HG03175 (cell line): ENCODE results near the gene SCAF4.
"Not testable (repeated sequence)": the region's sequence is repeated elsewhere in the genome, so short reads cannot be mapped to it uniquely, and the experiment has no call there.

Experiments
- ATAC-seq: cut with Tn5 transposase; IDR thresholded peaks from one replicate; pipeline ENCODE4 v1.9.1; 2021; ENCODE audit warnings: mild to moderate bottlenecking, moderate library complexity; ENCODE audit not compliant: unreplicated experiment

SCAF4 gene

GRCh38 chr21:31654821-31655580 lies 76.9 kb downstream of the SCAF4 start:
- not testable (repeated sequence) for ATAC-seq

- no peak for ATAC-seq
Measured at GRCh38 chr21:31654340-31654739, 77.6 kb downstream of the SCAF4 start.

DNA sequence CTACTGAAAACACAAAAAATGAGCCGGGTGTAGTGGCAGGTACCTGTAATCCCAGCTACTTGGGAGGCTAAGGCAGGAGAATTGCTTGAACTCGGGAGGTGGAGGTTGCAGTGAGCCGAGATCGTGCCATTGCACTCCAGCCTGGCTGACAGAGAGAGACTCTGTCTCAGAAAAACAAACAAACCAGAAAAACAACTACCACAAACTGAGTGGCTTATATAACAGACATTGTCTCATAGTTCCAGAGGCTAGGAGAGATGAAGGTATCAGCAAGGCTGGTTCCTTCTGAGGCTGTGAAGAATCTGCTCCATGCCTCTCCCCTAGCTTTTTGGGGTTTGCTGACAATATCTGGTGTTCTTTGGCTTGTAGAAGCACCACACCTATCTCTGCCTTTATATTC lies 80.4 kb downstream of the SCAF4 start:
- ATAC-seq = not testable (repeated sequence)

- ATAC-seq = no peak
Measured at GRCh38 chr21:31650930-31651329, 81.0 kb downstream of the SCAF4 start.

DNA sequence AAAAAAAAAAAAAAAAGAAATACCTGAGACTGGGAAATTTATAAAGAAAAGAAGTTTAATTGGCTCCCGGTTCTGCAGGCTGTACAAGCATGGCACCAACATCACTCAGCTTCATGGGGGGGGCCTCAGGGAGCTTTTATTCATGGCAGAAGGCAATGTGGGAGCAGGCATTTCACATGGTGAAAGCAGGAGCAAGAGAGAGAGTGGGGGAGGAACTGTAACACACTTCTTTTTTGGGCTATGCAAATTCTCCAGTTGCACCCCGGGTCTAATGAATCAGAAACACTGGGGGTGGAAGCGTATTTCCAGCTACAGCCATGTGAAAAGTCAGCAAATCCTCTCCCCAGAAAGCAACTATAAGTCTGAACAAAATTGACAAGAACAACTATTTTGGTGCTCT lies 84.3 kb downstream of the SCAF4 start:
- no peak for ATAC-seq

- ATAC-seq = no peak
Measured at GRCh38 chr21:31644643-31645042, 87.3 kb downstream of the SCAF4 start.

GRCh38 chr21:31641416-31641922 lies 90.4 kb downstream of the SCAF4 start:
- ATAC-seq = no peak

GRCh38 chr21:31636874-31637273 lies 95.0 kb downstream of the SCAF4 start:
- no peak for ATAC-seq

DNA sequence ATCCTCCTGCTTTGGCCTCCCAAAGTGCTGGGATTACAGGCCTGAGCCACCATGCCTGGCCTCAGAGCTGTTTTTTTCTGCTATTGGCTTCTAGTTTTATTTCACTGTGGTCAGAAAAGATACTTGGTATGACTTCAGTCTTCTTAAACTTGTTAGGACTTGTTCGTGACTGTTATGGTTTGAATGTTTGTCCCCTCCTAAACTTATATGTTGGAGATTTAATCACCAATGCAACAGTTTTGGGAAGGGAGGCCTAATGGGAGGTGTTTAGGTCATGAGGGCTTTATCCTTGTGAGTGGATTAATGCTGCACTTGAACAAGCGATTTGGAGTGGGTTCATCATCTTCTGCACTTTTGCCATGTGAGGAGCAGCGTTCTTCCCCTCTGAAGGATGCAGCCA lies 96.9 kb downstream of the SCAF4 start:
- no peak for ATAC-seq

DNA sequence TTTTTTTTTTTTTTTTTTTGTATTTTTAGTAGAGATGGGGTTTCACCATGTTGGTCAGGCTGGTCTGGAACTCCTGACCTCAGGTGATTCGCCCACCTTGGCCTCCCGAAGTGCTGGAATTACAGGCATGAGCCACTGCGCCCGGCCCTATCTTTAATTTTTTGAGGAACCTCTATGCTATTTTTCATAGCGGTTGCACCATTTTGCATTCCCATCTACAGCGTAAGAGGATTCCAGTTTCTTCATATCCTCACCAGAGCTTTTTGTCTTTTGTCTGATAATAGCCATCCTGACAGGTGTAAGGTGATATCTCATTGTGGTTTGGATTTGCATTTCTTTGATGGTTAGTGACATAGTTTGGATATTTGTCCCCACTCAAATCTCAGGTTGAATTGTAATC lies 100.0 kb downstream of the SCAF4 start:
- ATAC-seq = not testable (repeated sequence)

DNA sequence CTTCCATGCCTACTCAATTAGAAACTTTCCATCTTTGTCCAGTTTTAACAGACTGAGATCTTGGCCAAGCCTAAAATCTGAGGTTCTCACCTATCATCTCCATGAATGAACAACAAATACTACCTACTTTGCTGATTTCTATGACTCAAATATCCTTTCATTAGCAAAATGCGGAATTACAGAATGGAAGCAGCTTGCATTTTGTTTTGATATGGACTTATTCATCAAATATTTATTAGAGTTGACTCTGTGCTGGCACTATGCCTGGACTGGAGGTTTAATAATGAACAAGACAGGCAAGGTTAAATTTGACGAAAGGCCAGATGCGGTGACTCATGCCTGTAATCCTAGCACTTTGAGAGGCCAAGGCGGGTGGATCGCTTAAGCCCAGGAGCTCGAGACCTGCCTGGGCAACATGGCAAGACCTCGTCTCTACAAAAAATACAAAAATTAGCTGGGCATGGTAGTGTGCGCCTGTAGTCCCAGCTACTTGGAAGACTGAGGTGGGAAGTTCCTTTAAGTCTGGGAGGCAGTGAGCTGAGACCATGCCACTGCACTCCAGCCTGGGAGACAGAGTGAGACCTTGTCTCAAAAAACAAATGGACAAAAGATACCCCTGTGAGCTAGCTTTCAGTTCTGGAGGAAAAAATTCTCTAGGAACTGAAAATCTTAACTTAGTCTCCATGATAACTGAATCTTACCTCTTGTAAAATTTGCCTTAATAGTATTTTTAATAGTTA lies 101.8 kb downstream of the SCAF4 start:
- no peak for ATAC-seq

- ATAC-seq = no peak
Measured at GRCh38 chr21:31624961-31625491, 106.9 kb downstream of the SCAF4 start.

- no peak for ATAC-seq
Measured at GRCh38 chr21:31624181-31624580, 107.7 kb downstream of the SCAF4 start.

- ATAC-seq = no peak
Measured at GRCh38 chr21:31623664-31624063, 108.3 kb downstream of the SCAF4 start.

GRCh38 chr21:31622397-31622796 lies 109.5 kb downstream of the SCAF4 start:
- ATAC-seq = no peak
